SU-DHL-6 (cell line): Measurements from ENCODE around the gene ZNF300.

Experiments
- EZH2phosphoT487 ChIP-seq: fragments of 200-600 bp; sonication (generic), shearing (Covaris generic); conservative IDR thresholded peaks from 2 replicates; pipeline ENCODE4 v1.6.1; 2018; ENCODE audit warnings: mild to moderate bottlenecking, antibody characterized with exemption, low read length, moderate library complexity, mixed read lengths
- TF ChIP-seq, protein P1 (sequence below): fragments of 200-600 bp; sonication (generic); IDR thresholded peaks from one replicate; pipeline ENCODE4 v1.5.1; 2017; ENCODE audit warnings: antibody characterized with exemption, mild to moderate bottlenecking, low read length, moderate library complexity; ENCODE audit not compliant: insufficient read depth, poor library complexity, severe bottlenecking

DNA sequence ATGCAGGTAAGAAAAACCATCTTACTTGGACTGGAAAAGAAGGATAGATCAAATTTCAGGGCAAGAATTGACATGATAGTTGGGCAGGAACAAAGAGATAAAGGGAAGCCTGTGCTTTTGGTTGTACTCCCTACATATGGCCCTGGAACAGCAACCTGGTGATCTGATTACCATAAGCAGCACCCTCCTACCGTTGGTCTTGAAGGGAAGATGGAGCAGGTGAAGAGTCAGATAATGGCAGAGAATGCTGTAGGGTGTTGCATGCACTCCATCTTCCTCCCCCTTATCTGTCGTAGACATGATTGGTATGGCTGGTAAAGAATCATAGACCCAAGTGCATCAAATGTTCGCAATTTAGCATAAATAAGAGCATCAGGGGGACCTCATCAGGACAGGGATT, 53.7 kb downstream of the ZNF300 start:
- TF ChIP-seq, protein P1, sequence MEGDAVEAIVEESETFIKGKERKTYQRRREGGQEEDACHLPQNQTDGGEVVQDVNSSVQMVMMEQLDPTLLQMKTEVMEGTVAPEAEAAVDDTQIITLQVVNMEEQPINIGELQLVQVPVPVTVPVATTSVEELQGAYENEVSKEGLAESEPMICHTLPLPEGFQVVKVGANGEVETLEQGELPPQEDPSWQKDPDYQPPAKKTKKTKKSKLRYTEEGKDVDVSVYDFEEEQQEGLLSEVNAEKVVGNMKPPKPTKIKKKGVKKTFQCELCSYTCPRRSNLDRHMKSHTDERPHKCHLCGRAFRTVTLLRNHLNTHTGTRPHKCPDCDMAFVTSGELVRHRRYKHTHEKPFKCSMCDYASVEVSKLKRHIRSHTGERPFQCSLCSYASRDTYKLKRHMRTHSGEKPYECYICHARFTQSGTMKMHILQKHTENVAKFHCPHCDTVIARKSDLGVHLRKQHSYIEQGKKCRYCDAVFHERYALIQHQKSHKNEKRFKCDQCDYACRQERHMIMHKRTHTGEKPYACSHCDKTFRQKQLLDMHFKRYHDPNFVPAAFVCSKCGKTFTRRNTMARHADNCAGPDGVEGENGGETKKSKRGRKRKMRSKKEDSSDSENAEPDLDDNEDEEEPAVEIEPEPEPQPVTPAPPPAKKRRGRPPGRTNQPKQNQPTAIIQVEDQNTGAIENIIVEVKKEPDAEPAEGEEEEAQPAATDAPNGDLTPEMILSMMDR = no peak
- no peak for TF ChIP-seq EZH2phosphoT487
